Loucy (cell line): ENCODE data around the gene LRP1-AS.
A peak's percentile ranks its signal among the peaks of the same experiment; 100 is the strongest.

ENCODE experiments used
- H2AFZ ChIP-seq: fragments of 200-600 bp; sonication (generic); 2 replicates; pipeline ENCODE4 v1.6.0; 2016; ENCODE audit warnings: antibody characterized with exemption, mild to moderate bottlenecking, low read length, moderate library complexity
- H3F3A ChIP-seq: fragments of 200-600 bp; 2 replicates; pipeline ENCODE4 v1.6.0; 2016; ENCODE audit warnings: antibody characterized with exemption, low read depth, mild to moderate bottlenecking
- H3K27me3 ChIP-seq: fragments of 200-600 bp; sonication (generic); 2 replicates; pipeline ENCODE4 v1.6.1; 2014; ENCODE audit warnings: low read length, mild to moderate bottlenecking; ENCODE audit not compliant: insufficient read depth, poor library complexity, severe bottlenecking
- H3K36me3 ChIP-seq: fragments of 200-600 bp; sonication (generic); 2 replicates; pipeline ENCODE4 v1.6.1; 2016; ENCODE audit warnings: low read length; ENCODE audit not compliant: insufficient read depth
- H3K4me1 ChIP-seq: fragments of 200-600 bp; sonication (generic); 2 replicates; pipeline ENCODE4 v1.5.1; 2014; ENCODE audit warnings: low read length, mild to moderate bottlenecking; ENCODE audit not compliant: insufficient read depth, poor library complexity, severe bottlenecking
- H3K4me2 ChIP-seq: fragments of 200-600 bp; sonication (generic); 2 replicates; pipeline ENCODE4 v1.6.0; 2014; ENCODE audit warnings: antibody characterized with exemption, low read length, low read depth, mild to moderate bottlenecking; ENCODE audit not compliant: poor library complexity, severe bottlenecking
- H3K4me3 ChIP-seq: fragments of 200-600 bp; sonication (generic); 2 replicates; pipeline ENCODE4 v1.5.1; 2014; ENCODE audit warnings: low read length, mild to moderate bottlenecking, mixed read lengths; ENCODE audit not compliant: poor library complexity, severe bottlenecking
- H3K79me2 ChIP-seq: fragments of 200-600 bp; sonication (generic); 2 replicates; pipeline ENCODE4 v1.6.1; 2014; ENCODE audit warnings: low read length; ENCODE audit not compliant: insufficient read depth
- H3K9ac ChIP-seq: fragments of 200-600 bp; sonication (generic); 2 replicates; pipeline ENCODE4 v1.6.0; 2014; ENCODE audit warnings: mild to moderate bottlenecking, low read depth, low read length, moderate library complexity; ENCODE audit not compliant: poor library complexity, severe bottlenecking
- H3K9me2 ChIP-seq: fragments of 200-600 bp; sonication (generic); replicated peaks from 2 replicates; pipeline ENCODE4 v1.6.1; 2016; ENCODE audit warnings: low read depth, low read length, mixed read lengths
- H3K9me3 ChIP-seq: fragments of 200-600 bp; sonication (generic); 2 replicates; pipeline ENCODE4 v1.6.1; 2014; ENCODE audit warnings: mild to moderate bottlenecking, antibody characterized with exemption, low read length, low read depth; ENCODE audit not compliant: insufficient read depth
- H4K20me1 ChIP-seq: fragments of 200-600 bp; sonication (generic); 2 replicates; pipeline ENCODE4 v1.6.0; 2014; ENCODE audit warnings: antibody characterized with exemption, low read length, mild to moderate bottlenecking; ENCODE audit not compliant: insufficient read depth, poor library complexity, severe bottlenecking
- CTCF ChIP-seq: fragments of 200-600 bp; sonication (generic); conservative IDR thresholded peaks from 2 replicates; pipeline ENCODE4 v1.5.1; 2014; ENCODE audit warnings: mild to moderate bottlenecking, antibody characterized with exemption, low read length
- EZH2phosphoT487 ChIP-seq: fragments of 200-600 bp; IDR thresholded peaks from 2 replicates; pipeline ENCODE4 v1.6.1; 2018; ENCODE audit warnings: antibody characterized with exemption, mild to moderate bottlenecking, moderate library complexity, borderline replicate concordance

LRP1-AS gene

GRCh38 chr12:57096099-57096572, 51.3 kb downstream of the LRP1-AS start:
- Histone ChIP-seq H3K27me3 (no peaks in the 10 kb centered on the region), H3K9me3 (no peaks in the 10 kb centered on the region), H4K20me1 (peaks cover 9% of the 10 kb centered on the region), H3K4me1 (peaks cover 8% of the 10 kb centered on the region), H3K9me2 (no peaks in the 10 kb centered on the region), H2AFZ (no peak overlapping the region), H3K4me2 (no peak overlapping the region), H3K36me3 (peaks cover 5% of the 10 kb centered on the region; the same call in 1 of the 2 replicates), H3K9ac (peak overlapping the region; percentile 34), H3K4me3 (no peak overlapping the region), H3F3A (peaks cover 3% of the 10 kb centered on the region; the same call in 1 of the 2 replicates), H3K79me2 (peaks cover 7% of the 10 kb centered on the region; the same call in 1 of the 2 replicates)
- TF ChIP-seq EZH2phosphoT487 (no peak), CTCF (no peak)

GRCh38 chr12:57095440-57095839, 52.0 kb downstream of the LRP1-AS start:
- Histone ChIP-seq H2AFZ (no peak overlapping the region), H3K27me3 (no peaks in the 10 kb centered on the region), H3K9me2 (no peaks in the 10 kb centered on the region), H3K4me3 (no peak overlapping the region), H3K36me3 (peaks cover 5% of the 10 kb centered on the region; the same call in 1 of the 2 replicates), H3K4me2 (no peak overlapping the region), H3K4me1 (peaks cover 13% of the 10 kb centered on the region), H3F3A (peaks cover 3% of the 10 kb centered on the region; the same call in 1 of the 2 replicates), H3K79me2 (peaks cover 14% of the 10 kb centered on the region), H4K20me1 (peaks cover 10% of the 10 kb centered on the region), H3K9ac (peak overlapping the region; percentile 34), H3K9me3 (no peaks in the 10 kb centered on the region)
- no peak for TF ChIP-seq EZH2phosphoT487
- TF ChIP-seq CTCF = no peak
